Glutamatergic neuron (in vitro differentiated cells): ENCODE measurements around the gene KCNMA1. TPM values are rescaled to one million over a fixed set of nuclear protein-coding genes. Genes with fewer than 3 reads are reported as not detected.

Experiments
- DNase-seq: peaks from one replicate; pipeline ENCODE4 v3.0.0; 2022
- H3K27ac Mint-ChIP-seq: one replicate; pipeline ENCODE4 v1.8.0; 2020; ENCODE audit warnings: mild to moderate bottlenecking, mixed read lengths, inconsistent platforms; ENCODE audit not compliant: unreplicated experiment
- H3K27me3 Mint-ChIP-seq: one replicate; pipeline ENCODE4 v1.8.0; 2020; ENCODE audit warnings: mild to moderate bottlenecking, moderate library complexity, mixed read lengths, inconsistent platforms; ENCODE audit not compliant: unreplicated experiment
- H3K36me3 Mint-ChIP-seq: one replicate; pipeline ENCODE4 v1.8.0; 2020; ENCODE audit warnings: mild to moderate bottlenecking, mixed read lengths, inconsistent platforms; ENCODE audit not compliant: unreplicated experiment
- H3K4me1 Mint-ChIP-seq: one replicate; pipeline ENCODE4 v1.8.0; 2020; ENCODE audit warnings: mild to moderate bottlenecking, low read depth, mixed read lengths, inconsistent platforms; ENCODE audit not compliant: unreplicated experiment
- H3K4me3 Mint-ChIP-seq: one replicate; pipeline ENCODE4 v1.8.0; 2020; ENCODE audit warnings: mild to moderate bottlenecking, mixed read lengths, inconsistent platforms; ENCODE audit not compliant: unreplicated experiment
- H3K9me3 Mint-ChIP-seq: one replicate; pipeline ENCODE4 v1.8.0; 2020; ENCODE audit warnings: mild to moderate bottlenecking, moderate library complexity, mixed read lengths, inconsistent platforms; ENCODE audit not compliant: unreplicated experiment
- CTCF ChIP-seq: fragments of 200-600 bp; sonication (generic); IDR thresholded peaks from one replicate; pipeline ENCODE4 v1.5.0; 2021; ENCODE audit not compliant: partially characterized antibody, unreplicated experiment
- total RNA-seq: library from RNA; stranded (reverse); fragmentation: NEBNext Ultra II Directional; extraction: Animal tissue kit (Norgen Biotek cat#: 25700); gene quantifications from one replicate; pipeline ENCODE4 v1.2.1, GENCODE V29; 2021; ENCODE audit not compliant: unreplicated experiment

The KCNMA1 gene
- total RNA-seq, 1 donor from 2014 or later, result 3.2 TPM

GRCh38 chr10:77444041-77444440 lies 193.6 kb downstream of the KCNMA1 start:
- DNase-seq, result no peak
- H3K27ac Mint-ChIP-seq, result no peak overlapping the region
- no peak overlapping the region for H3K4me3 Mint-ChIP-seq
- H3K4me1 Mint-ChIP-seq, result peaks cover 12% of the 10 kb centered on the region
- TF ChIP-seq CTCF, result no peak
- no peaks in the 10 kb centered on the region for H3K27me3 Mint-ChIP-seq
- H3K9me3 Mint-ChIP-seq, result peaks cover 2% of the 10 kb centered on the region
- no peaks in the 10 kb centered on the region for H3K36me3 Mint-ChIP-seq

DNA sequence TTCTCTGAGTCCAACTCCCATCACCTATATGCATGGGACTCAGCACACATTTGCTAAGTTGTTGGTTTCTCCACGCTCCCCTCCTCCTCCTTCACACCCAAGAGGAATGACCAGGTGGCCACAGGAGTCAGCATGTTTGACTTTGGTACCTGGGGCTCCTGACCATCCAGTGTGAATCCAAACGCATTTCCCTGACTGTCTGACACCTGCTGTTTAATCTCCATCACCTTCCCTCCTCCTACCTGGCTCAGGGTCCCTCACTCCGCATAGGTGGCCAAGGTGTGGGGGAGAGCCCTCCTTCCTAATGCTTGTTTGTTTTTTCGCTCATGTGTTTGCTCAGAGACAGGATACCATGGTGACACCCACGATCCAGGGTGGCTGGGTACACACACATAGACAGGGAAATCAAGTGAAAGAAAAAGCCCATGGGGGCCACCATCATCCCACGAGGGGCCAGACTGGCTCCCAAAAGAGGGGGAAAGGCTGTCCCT lies 194.9 kb downstream of the KCNMA1 start:
- Mint-ChIP-seq H3K4me1 (peaks cover 12% of the 10 kb centered on the region), H3K4me3 (no peak overlapping the region), H3K9me3 (peaks cover 2% of the 10 kb centered on the region), H3K27me3 (no peaks in the 10 kb centered on the region), H3K36me3 (no peaks in the 10 kb centered on the region), H3K27ac (no peak overlapping the region)
- DNase-seq, result no peak
- no peak for TF ChIP-seq CTCF

DNA sequence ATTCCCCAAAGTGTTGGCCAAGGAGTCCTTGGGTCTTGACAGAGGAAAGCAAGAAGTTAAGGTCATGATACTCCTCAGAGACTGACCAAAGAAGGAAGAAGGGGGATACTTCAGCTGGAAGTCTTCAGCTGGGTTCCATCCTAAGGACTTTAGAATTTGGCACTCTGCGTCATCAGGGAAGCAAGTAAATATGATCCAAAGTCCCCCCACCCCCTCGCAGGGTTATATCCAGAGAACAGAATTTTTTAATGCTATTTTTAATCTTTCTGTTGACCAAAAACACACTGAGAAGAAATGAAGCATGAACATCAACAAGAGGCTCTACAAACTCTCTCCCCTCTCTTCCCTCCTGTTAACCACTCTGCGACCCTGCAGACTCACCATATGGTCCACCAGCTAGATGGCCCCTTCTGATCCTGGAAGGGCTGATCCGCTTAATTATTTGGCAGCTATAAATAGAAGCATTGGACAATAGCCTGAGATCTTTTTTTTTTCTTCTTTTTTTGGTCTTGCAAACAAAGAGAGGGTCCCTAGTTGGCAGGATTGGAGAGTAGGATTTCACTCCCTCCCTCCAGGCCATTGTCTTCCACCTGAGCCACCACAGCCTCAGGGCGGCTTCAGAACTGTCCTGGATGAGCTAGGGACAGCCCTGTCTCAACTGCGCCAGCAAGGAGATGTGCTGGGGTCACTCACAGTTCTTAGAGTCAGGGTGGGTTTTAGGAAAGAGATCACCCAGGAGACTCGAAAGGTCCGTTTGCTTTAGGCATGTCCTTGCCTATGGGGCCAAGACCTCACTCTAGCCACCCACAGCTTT lies 196.0 kb downstream of the KCNMA1 start:
- peaks cover 2% of the 10 kb centered on the region for H3K9me3 Mint-ChIP-seq
- DNase-seq, result no peak
- H3K36me3 Mint-ChIP-seq, result no peaks in the 10 kb centered on the region
- no peak overlapping the region for H3K4me3 Mint-ChIP-seq
- TF ChIP-seq CTCF, result no peak
- H3K27ac Mint-ChIP-seq, result peak overlapping the region; percentile 43
- H3K4me1 Mint-ChIP-seq, result peaks cover 12% of the 10 kb centered on the region
- H3K27me3 Mint-ChIP-seq, result no peaks in the 10 kb centered on the region

- peaks cover 14% of the 10 kb centered on the region for H3K4me1 Mint-ChIP-seq
- DNase-seq, result no peak
- no peak overlapping the region for H3K27ac Mint-ChIP-seq
- H3K4me3 Mint-ChIP-seq, result no peak overlapping the region
- no peaks in the 10 kb centered on the region for H3K36me3 Mint-ChIP-seq
- H3K9me3 Mint-ChIP-seq, result peaks cover 2% of the 10 kb centered on the region
- no peaks in the 10 kb centered on the region for H3K27me3 Mint-ChIP-seq
- no peak for TF ChIP-seq CTCF
Measured at GRCh38 chr10:77436257-77436975, 201.2 kb downstream of the KCNMA1 start.

DNA sequence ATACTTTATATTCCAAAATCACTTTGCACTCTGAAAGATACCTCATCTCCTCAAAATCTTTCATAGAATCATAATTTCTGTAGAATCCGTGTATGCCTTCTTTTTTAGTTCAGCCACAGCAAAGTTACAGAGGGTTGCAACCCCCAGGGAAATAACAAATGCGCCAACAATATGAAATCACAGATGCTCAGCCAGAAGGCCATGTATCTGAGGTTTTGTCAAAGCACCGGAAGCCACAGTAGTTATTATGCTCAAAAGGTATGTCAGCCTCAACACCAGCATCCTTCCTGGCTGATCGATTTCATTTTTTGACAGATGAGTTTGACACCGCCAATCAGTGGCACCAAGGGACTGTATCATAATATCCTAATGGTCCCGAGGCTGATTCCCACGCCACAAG lies 204.1 kb downstream of the KCNMA1 start:
- Mint-ChIP-seq H3K36me3 (no peaks in the 10 kb centered on the region), H3K27me3 (no peaks in the 10 kb centered on the region), H3K27ac (no peak overlapping the region), H3K9me3 (peaks cover 5% of the 10 kb centered on the region), H3K4me1 (peaks cover 9% of the 10 kb centered on the region), H3K4me3 (no peak overlapping the region)
- no peak for TF ChIP-seq CTCF
- no peak for DNase-seq
